HG03442 (cell line): Measurements from ENCODE around the gene SSC4D.
"Not testable (repeated sequence)": the region's sequence is repeated elsewhere in the genome, so short reads cannot be mapped to it uniquely, and the experiment has no call there.

Experiments
- ATAC-seq: cut with Tn5 transposase; IDR thresholded peaks from one replicate; pipeline ENCODE4 v1.9.1; 2021; ENCODE audit warnings: mild to moderate bottlenecking, moderate library complexity; ENCODE audit not compliant: unreplicated experiment

Gene SSC4D

GRCh38 chr7:76387789-76388188, 21.7 kb downstream of the SSC4D start:
- ATAC-seq, result not testable (repeated sequence)

GRCh38 chr7:76386691-76387260, 22.7 kb downstream of the SSC4D start:
- ATAC-seq, result no peak

- ATAC-seq, result no peak
These were observed 26.2 kb downstream of the SSC4D start for GRCh38 chr7:76383089-76383944.

DNA sequence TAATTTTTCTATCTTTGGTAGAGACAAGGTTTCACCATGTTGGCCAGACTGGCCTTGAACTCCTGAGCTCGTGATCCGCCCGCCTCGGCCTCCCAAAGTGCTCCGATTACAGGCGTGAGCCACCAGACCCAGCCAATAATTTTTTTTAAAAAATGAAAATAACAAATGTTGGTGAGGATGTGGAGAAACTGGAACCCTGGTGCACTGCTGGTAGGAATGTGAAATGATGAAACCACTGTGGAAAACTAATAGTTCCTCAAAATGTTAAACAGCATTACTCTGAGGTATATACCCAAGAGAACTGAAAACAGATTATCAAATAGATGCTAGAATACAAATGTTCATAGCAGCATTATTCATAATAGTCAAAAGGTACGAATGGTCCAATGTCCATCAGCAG, 27.7 kb downstream of the SSC4D start:
- ATAC-seq, result no peak

DNA sequence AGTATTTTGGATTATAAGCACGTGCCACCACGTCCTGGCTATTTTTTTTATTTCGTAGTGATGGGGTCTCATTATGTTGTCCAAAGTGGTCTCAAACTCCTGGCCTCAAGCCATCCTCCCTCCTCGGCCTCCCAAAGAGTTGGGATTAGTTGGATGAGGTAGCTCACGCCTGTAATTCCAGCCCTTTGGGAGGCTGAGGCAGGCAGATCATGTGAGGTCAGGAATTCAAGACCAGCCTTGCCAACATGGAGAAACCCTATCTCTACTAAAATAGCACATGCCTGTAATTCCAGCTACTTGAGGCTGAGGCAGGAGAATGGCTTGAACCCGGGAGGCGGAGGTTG, 28.9 kb downstream of the SSC4D start:
- no peak for ATAC-seq

DNA sequence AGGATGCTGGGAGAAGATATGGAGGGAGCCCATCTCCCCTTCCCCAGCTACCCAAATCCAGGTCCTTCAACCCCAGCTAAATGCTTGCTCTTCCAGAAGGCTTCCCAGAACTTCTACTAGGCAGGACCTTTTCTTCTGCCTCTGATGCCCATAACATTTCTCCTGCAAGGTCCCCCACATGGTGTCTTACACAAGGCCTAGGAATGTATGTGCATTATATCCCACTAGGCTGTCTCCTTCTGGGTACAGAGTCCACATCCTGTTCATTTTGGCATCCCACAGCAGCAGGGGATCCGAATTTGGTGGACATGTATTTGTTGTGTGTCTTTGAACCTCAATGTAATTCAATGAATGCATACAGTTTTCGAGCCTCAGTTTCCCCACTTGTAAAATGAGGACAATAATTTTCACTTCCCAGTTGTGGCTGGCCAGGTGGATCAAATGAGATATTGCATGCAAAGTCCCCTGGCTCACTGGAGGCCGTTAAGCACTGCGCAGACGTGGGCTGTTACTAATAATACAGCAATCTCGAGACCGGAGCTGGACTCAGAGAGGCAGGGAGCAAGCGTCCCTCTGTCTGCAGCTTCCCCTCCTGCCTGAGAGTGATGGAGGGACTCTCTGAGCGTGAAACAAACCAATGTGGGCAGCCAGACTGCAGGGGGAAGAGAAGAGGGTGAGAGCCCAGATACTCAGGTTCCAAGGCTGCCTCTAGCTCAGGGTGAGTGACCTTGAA, 32.1 kb downstream of the SSC4D start:
- no peak for ATAC-seq

DNA sequence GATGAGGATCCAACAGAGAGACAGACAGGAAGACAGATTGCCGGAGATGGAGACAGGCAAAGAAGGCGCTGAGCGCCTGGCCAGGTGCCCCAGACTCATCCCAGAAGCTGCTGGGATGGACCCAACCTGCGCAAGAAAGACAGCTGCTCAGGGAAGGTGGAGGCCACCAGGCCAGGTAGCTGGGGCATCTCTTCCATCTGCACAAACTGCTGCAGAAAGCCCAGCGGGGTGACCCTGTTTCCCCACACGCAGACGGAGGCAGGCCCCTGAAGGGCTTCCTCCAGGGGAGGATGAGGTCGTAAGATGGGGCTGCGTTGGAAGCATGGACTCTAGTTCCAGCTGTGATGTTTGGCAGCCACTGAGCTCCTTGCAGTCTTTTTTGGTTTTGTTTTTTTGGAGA, 34.2 kb downstream of the SSC4D start:
- ATAC-seq, result no peak

DNA sequence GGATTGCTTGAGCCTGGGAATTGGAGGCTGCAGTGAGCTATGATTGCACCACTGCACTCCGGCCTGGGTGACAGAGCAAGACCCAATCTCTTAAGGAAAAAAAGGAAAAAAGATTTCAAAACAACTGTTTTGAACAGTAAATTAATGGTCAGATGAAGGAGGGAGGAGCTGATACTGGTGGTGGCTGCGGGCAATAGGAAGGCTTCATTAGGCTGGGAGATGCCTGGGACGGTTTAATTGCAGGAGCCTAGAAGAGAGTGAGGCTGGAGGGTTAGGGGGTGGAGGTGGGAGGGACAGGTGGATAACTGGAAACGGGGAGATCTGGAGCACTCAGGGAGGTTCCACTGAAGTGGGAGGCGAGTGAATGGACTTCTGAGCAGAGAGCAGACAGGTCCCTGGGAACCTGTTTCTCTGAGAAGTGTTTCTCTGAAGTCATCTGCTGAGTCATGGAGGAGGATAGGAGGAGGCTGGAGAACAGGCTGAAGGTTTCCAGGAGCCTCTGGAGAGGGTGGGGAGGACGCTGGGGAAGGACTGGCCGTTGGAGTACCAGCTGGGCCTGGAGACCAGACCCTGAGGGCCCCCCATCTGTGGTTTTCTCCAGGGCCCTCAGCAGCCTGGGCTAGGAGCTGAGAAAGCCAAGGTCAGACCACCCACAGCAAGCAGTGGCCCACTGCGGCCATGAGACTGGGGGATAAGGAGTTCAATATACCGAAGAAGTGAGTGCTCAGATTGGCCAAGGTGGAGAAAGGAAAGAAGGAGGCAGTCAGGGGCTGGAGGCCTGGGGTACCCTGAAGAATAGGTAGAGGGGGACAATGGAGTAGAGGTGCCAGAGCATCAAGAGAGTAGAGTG, 36.3 kb downstream of the SSC4D start:
- ATAC-seq, result no peak

DNA sequence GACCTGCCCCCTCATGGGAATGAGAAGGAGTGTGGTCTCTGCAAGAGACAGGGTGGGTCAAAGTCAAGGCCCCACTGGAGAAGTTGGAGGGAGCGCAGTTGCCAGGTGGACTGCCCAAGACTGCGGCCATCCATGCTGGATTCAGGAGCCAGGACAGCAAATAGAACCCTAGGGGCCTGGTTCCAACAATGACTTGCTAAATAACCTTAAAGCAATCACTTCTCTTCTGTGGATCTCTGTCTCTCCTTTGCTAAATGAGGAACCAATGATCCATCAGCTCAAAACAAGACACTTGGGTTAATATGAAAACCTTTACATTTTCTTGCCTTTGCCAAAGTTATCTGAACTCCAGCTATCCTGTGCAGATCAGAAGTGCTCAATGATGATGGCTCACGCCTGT, 38.1 kb downstream of the SSC4D start:
- no peak for ATAC-seq

- no peak for ATAC-seq
These were observed 40.5 kb downstream of the SSC4D start for GRCh38 chr7:76369018-76369417.

DNA sequence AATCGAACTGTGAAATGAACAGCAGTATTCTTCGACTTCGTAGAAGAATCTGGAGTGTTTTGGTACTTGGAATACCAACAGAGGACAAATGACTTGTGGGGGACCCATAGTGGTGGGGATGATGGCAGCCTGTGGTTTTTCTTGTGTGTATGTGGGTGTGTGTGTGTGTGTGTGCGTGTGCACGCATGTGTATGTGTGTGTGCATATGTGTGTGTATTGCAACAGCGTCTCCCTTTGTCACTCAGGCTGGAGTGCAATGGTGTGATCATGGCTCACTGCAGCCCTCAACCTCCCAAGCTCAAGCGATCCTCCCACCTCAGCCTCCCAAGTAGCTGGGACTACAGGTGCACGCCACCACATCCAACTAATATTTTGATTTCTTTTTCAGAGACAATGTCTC, 41.3 kb downstream of the SSC4D start:
- no peak for ATAC-seq

DNA sequence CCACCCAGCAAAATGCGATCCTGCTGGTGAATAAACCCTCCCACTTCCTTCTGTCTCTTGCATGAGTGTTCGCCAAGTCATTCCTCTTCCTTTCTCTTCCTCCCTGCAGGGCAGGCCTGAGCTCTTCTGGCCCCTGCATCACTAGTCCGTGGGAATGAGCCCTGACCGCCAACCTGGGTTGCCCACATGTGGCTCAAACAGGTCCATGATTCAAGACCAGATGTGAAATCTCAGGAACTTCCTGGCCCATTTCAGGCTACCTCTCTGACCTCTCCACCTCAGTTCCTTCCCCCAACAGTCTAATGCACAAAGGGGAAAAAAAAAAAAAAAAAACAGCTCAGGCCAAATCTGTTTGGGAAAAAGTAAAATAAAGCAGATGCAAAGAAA, 45.3 kb downstream of the SSC4D start:
- no peak for ATAC-seq

GRCh38 chr7:76363754-76364153, 45.7 kb downstream of the SSC4D start:
- ATAC-seq, result not testable (repeated sequence)

- ATAC-seq, result no peak
These were observed 49.4 kb downstream of the SSC4D start for GRCh38 chr7:76359978-76360638.

GRCh38 chr7:76359111-76359977, 50.2 kb downstream of the SSC4D start:
- ATAC-seq, result peak; percentile 90

- ATAC-seq, result peak; percentile 62
These were observed 50.9 kb downstream of the SSC4D start, which contains the start of gene YWHAG for GRCh38 chr7:76358481-76359110. Gene YWHAG (minus strand): TSS chr7:76358991. CDS start chr7:76358808, 183 bp downstream.

DNA sequence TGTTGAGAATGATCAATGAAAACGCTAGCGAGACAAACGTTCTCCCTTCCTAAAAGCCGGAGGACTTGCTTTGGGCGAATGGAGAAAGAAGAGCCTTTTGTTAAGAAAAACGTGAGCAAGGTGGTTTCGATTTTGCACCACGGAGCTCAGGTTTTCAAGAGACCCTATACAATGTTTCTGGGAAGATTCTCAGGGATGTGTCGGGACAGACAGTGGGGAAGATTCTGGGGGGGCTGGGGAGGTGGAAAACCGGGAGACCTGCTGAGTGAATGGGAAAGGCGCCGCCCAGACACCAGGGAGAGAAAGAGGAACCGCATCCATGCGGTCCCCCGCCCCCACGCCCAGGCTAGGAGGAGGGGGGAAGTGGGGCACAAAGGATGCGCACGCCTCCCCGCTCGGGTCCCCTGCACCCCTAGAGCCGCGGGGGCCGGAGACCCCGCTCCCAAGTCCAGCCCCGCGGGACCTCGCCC, 51.5 kb downstream of the SSC4D start:
- peak; percentile 20 for ATAC-seq

DNA sequence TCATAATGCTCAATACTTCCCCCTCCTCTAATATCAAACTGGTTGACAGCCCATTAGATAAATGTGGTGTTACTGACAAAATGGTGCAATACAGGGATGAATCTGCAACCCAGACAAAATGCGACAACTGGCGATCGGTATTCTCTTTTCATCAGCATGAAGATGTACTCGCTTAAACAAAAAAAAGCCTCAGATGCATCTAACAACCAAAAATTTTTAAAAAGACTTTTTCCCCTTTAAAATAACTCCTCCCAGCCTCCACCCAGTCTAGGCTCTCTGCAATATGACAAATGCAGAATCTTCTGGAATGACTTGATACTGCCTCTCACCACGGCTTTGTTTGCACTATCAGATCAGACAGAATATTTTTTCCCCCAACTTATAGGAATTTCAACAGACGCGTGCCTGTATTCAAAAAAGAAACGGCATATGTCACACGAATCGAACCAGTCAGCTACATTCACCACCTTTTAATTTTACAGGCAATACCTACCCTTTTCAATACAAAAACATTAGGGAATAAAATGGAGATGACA, 52.0 kb downstream of the SSC4D start:
- no peak for ATAC-seq

DNA sequence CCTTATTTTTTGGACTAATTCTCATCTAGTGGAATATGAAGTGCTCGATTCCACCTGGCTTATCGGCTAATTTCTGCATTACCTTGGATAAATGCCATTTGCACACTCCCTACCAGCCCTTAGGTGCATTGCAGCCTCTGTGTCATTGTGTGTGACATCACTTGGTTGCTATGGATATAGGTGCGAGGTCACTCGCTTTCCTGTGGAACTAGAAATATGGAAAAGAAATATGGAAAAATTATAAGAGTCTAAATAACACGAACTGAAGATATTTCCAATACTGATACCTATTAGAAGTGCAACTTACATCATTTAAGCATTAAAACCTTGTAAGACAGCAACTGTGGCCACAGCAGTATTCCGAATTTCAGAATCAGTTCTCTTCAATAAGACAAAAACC, 52.7 kb downstream of the SSC4D start:
- ATAC-seq, result no peak
